IMR-90 (cell line): Measurements from ENCODE around the gene CSRP1. TPM values are rescaled to one million over a fixed set of nuclear protein-coding genes. Genes with fewer than 3 reads are reported as not detected.

Experiments used
- ATAC-seq: fragments of 200-7000 bp; cut with Tn5 transposase; 2 replicates; pipeline ENCODE4 v1.9.1; 2020; ENCODE audit warnings: low read depth, mild to moderate bottlenecking, moderate library complexity
- BruUV-seq: library from RNA; stranded (reverse); fragments of 400-500 nt; replicated peaks from 2 replicates; lab custom pipeline; 2021; lab: Mats Ljungman, UMichigan
- CTCF ChIA-PET: fragments of 300-600 bp; formaldehyde crosslinking; extraction: SDS; loops from one replicate; lab custom pipeline; 2021; ENCODE audit warnings: antibody characterized with exemption; lab: Yijun Ruan, JAX
- POLR2A ChIA-PET: fragments of 300-600 bp; sonication (Branson Sonifier 250); formaldehyde crosslinking; loops from one replicate; lab custom pipeline; 2022; ENCODE audit warnings: antibody characterized with exemption; ENCODE audit not compliant: unreplicated experiment; lab: Charles Lee
- DNase-seq: peaks from one replicate; pipeline ENCODE4 v3.0.0; 2013
- H2AFZ ChIP-seq: replicated peaks from 2 replicates; pipeline ENCODE3; 2013; ENCODE audit warnings: low read length, mild to moderate bottlenecking; ENCODE audit not compliant: poor library complexity
- H2AK5ac ChIP-seq: 2 replicates; pipeline ENCODE4 v1.6.1; 2013; ENCODE audit warnings: low read depth, low read length, inconsistent platforms
- H2AK9ac ChIP-seq: replicated peaks from 2 replicates; pipeline ENCODE3; 2013; ENCODE audit warnings: mild to moderate bottlenecking, low read depth, low read length, moderate library complexity; ENCODE audit not compliant: poor library complexity
- H2BK120ac ChIP-seq: 2 replicates; pipeline ENCODE4 v1.6.1; 2013; ENCODE audit warnings: low read depth, low read length, inconsistent platforms
- H2BK15ac ChIP-seq: 3 replicates; pipeline ENCODE4 v1.6.1; 2013; ENCODE audit warnings: low read depth, low read length, inconsistent platforms
- H2BK20ac ChIP-seq: 2 replicates; pipeline ENCODE4 v1.6.1; 2013; ENCODE audit warnings: low read depth, mild to moderate bottlenecking, inconsistent platforms, low read length, moderate library complexity
- H2BK5ac ChIP-seq: 2 replicates; pipeline ENCODE4 v1.6.1; 2013; ENCODE audit warnings: mild to moderate bottlenecking, low read depth, low read length, inconsistent platforms; ENCODE audit not compliant: poor library complexity, severe bottlenecking
- H3K14ac ChIP-seq: replicated peaks from 2 replicates; pipeline ENCODE4 v1.6.1; 2013; ENCODE audit warnings: low read depth, low read length, inconsistent platforms
- H3K18ac ChIP-seq: 2 replicates; pipeline ENCODE4 v1.6.1; 2013; ENCODE audit warnings: low read depth, low read length, control low read depth
- H3K23ac ChIP-seq: 2 replicates; pipeline ENCODE4 v1.6.1; 2013; ENCODE audit warnings: low read depth, low read length, inconsistent platforms
- H3K27ac ChIP-seq: 2 replicates; pipeline ENCODE4 v1.5.1; 2013; ENCODE audit warnings: mild to moderate bottlenecking, control low read depth, low read length; ENCODE audit not compliant: insufficient read depth
- H3K27me3 ChIP-seq: 2 replicates; pipeline ENCODE4 v1.6.1; 2013; ENCODE audit warnings: low read length; ENCODE audit not compliant: control insufficient read depth, insufficient read depth
- H3K36me3 ChIP-seq: 2 replicates; pipeline ENCODE4 v1.6.1; 2013; ENCODE audit warnings: low read length, mixed read lengths; ENCODE audit not compliant: control insufficient read depth, insufficient read depth
- H3K4ac ChIP-seq: 2 replicates; pipeline ENCODE4 v1.6.1; 2013; ENCODE audit warnings: low read depth, low read length, inconsistent platforms
- H3K4me1 ChIP-seq: 2 replicates; pipeline ENCODE4 v1.6.1; 2013; ENCODE audit warnings: low read length, mixed read lengths; ENCODE audit not compliant: control insufficient read depth, insufficient read depth
- H3K4me2 ChIP-seq: 2 replicates; pipeline ENCODE4 v1.6.1; 2013; ENCODE audit warnings: low read depth, mild to moderate bottlenecking, control low read depth, low read length, moderate library complexity
- H3K4me3 ChIP-seq: 2 replicates; pipeline ENCODE4 v1.5.1; 2013; ENCODE audit warnings: low read depth, mild to moderate bottlenecking, control low read depth, low read length, moderate library complexity; ENCODE audit not compliant: insufficient read depth
- H3K56ac ChIP-seq: 2 replicates; pipeline ENCODE4 v1.6.1; 2013; ENCODE audit warnings: low read length, inconsistent platforms; ENCODE audit not compliant: insufficient read depth; ENCODE audit errors: extremely low read depth
- H3K79me1 ChIP-seq, 2 experiments: 2 replicates each; pipeline ENCODE4 v1.6.1; 2013; ENCODE audit warnings: low read length in 2 of 2, inconsistent platforms in 1 of 2, low read depth in 1 of 2
- H3K9ac ChIP-seq: 2 replicates; pipeline ENCODE4 v1.6.1; 2013; ENCODE audit warnings: low read depth, low read length, control low read depth
- H3K9me1 ChIP-seq: 2 replicates; pipeline ENCODE4 v1.6.1; 2013; ENCODE audit warnings: low read length, inconsistent platforms; ENCODE audit not compliant: insufficient read depth
- H3K9me3 ChIP-seq: 2 replicates; pipeline ENCODE4 v1.6.1; 2013; ENCODE audit warnings: low read length; ENCODE audit not compliant: control insufficient read depth, insufficient read depth
- H4K20me1 ChIP-seq: 2 replicates; pipeline ENCODE4 v1.6.1; 2013; ENCODE audit warnings: low read length, inconsistent platforms; ENCODE audit not compliant: insufficient read depth
- H4K5ac ChIP-seq: 2 replicates; pipeline ENCODE4 v1.6.1; 2013; ENCODE audit warnings: mild to moderate bottlenecking, low read depth, low read length, control low read depth
- H4K8ac ChIP-seq, 2 experiments: 2 replicates each; pipeline ENCODE4 v1.6.1; 2013; ENCODE audit warnings: low read depth in 2 of 2, low read length in 2 of 2, control low read depth in 1 of 2, inconsistent platforms in 1 of 2
- H4K91ac ChIP-seq: 2 replicates; pipeline ENCODE4 v1.6.1; 2013; ENCODE audit warnings: low read depth, low read length, inconsistent platforms; ENCODE audit not compliant: insufficient read depth
- BHLHE40 ChIP-seq: fragments of 150-350 bp; IDR thresholded peaks from 2 replicates; pipeline ENCODE4 v1.6.1; 2016; ENCODE audit warnings: mild to moderate bottlenecking, low read depth, low read length
- CEBPB ChIP-seq: IDR thresholded peaks from 2 replicates; pipeline ENCODE4 v1.6.1; 2012; ENCODE audit warnings: low read depth, low read length, improper control_type of control experiment
- CHD1 ChIP-seq: IDR thresholded peaks from 2 replicates; pipeline ENCODE4 v1.6.1; 2012; ENCODE audit warnings: low read depth, low read length, improper control_type of control experiment
- CTCF ChIP-seq: conservative IDR thresholded peaks from 2 replicates; pipeline ENCODE4 v1.5.1; 2012; ENCODE audit warnings: mild to moderate bottlenecking, low read depth, low read length, improper control_type of control experiment
- ELK1 ChIP-seq: fragments of 150-350 bp; IDR thresholded peaks from 2 replicates; pipeline ENCODE4 v1.6.1; 2016; ENCODE audit warnings: low read depth, mild to moderate bottlenecking, low read length, moderate library complexity, borderline replicate concordance
- FOS ChIP-seq: fragments of 150-350 bp; IDR thresholded peaks from 2 replicates; pipeline ENCODE4 v1.6.1; 2016; ENCODE audit warnings: low read depth, low read length
- MAZ ChIP-seq: IDR thresholded peaks from 2 replicates; pipeline ENCODE4 v1.6.1; 2012; ENCODE audit warnings: low read depth, mild to moderate bottlenecking, low read length, improper control_type of control experiment, moderate library complexity, borderline replicate concordance
- MXI1 ChIP-seq: IDR thresholded peaks from 2 replicates; pipeline ENCODE4 v1.6.1; 2012; ENCODE audit warnings: low read depth, mild to moderate bottlenecking, low read length, moderate library complexity, borderline replicate concordance
- POLR2A ChIP-seq: IDR thresholded peaks from 2 replicates; pipeline ENCODE4 v1.6.1; 2012; ENCODE audit warnings: mild to moderate bottlenecking, low read depth, low read length
- RAD21 ChIP-seq: IDR thresholded peaks from 2 replicates; pipeline ENCODE4 v1.6.1; 2012; ENCODE audit warnings: low read length, improper control_type of control experiment
- RFX5 ChIP-seq: IDR thresholded peaks from 2 replicates; pipeline ENCODE4 v1.8.0; 2012; ENCODE audit warnings: low read depth, mild to moderate bottlenecking, low read length, moderate library complexity
- SMC3 ChIP-seq: fragments of 150-350 bp; IDR thresholded peaks from 2 replicates; pipeline ENCODE4 v1.6.1; 2016; ENCODE audit warnings: low read depth, mild to moderate bottlenecking, antibody characterized with exemption, low read length, moderate library complexity
- WGBS, 2 experiments: methylation state at CpG; one replicate each; pipeline versions ENCODE4 v1.1.5 to v1.1.7; 2013; ENCODE audit warnings: missing lambda C conversion rate in 2 of 2; ENCODE audit not compliant: insufficient read length in 1 of 2; ENCODE audit errors: extremely low coverage in 2 of 2; 5-methylcytosine and 5-hydroxymethylcytosine counted together
- dilution Hi-C: fragments of 300-500 bp; cut with HindIII; formaldehyde crosslinking; loops from one replicate; pipeline ENCODE4 v1.14.3; 2018; ENCODE audit warnings: low sequenced_read_pairs; ENCODE audit not compliant: unreplicated experiment
- in situ Hi-C: fragments of 300-500 bp; cut with MboI; formaldehyde crosslinking; loops from 3 replicates; pipeline ENCODE4 v1.14.3; 2019; ENCODE audit warnings: low sequenced_read_pairs, inconsistent platforms, mixed read lengths
- intact Hi-C: fragments of 100-400 bp; cut with micrococcal nuclease; formaldehyde crosslinking; loops from 2 replicates; pipeline ENCODE4 v1.10.0; 2022
- polyA plus RNA-seq, 3 experiments: library from polyadenylated mRNA; depleted of rRNA; stranded (reverse); fragments of >200 nt; gene quantifications; 2 replicates each; pipeline ENCODE4 v1.2.3, GENCODE V29; 2012; ENCODE audit warnings: low replicate concordance in 1 of 3
- total RNA-seq: library from RNA; depleted of rRNA; stranded (reverse); fragments of >200 nt; gene quantifications from 2 replicates; pipeline ENCODE4 v1.2.3, GENCODE V29; 2012

The CSRP1 gene
- total and polyA plus RNA-seq, 2 of the 4 experiments (the other 2 are of a cell fraction) = 1,037 to 1,498 TPM

GRCh38 chr1:201465698-201466290 is 41.1 kb downstream of the CSRP1 start:
- Histone ChIP-seq H3K4me2 (peak overlapping the region; percentile 95), H2BK15ac (no peak overlapping the region), H4K20me1 (peaks cover 53% of the 10 kb centered on the region), H3K4me1 (peaks cover 25% of the 10 kb centered on the region), H2AFZ (no peak overlapping the region), H3K9me3 (no peaks in the 10 kb centered on the region), H4K5ac (no peak overlapping the region), H4K8ac (peak overlapping the region in 1 of 2 experiments; percentile 27; a peak in 1 of 4 replicates), H2AK5ac (peak overlapping the region; percentile 74; the same call in 1 of the 2 replicates), H3K56ac (no peak overlapping the region), H3K79me1 (peaks cover 13 to 60% of the 10 kb centered on the region in 2 experiments; a peak in 2 of 4 replicates), H3K4ac (0 out of 2 replicates have a peak overlapping the region, but pooled peaks have one; percentile 26), H3K9me1 (peaks cover 29% of the 10 kb centered on the region), H3K14ac (peak overlapping the region; percentile 70), H3K23ac (peak overlapping the region; percentile 33), H3K9ac (peak overlapping the region; percentile 64), H3K27ac (peak overlapping the region; percentile 12), H2BK20ac (peak overlapping the region; percentile 26; the same call in 1 of the 2 replicates), H3K36me3 (peaks cover 24% of the 10 kb centered on the region), H3K18ac (no peak overlapping the region), H2BK120ac (0 out of 2 replicates have a peak overlapping the region, but pooled peaks have one; percentile 30), H2BK5ac (no peak overlapping the region), H3K27me3 (no peaks in the 10 kb centered on the region), H4K91ac (no peak overlapping the region), H2AK9ac (no peak overlapping the region), H3K4me3 (peak overlapping the region; percentile 89)
- DNase-seq (no peak), ATAC-seq (no peak)
- CTCF ChIA-PET = no interaction called here
- no TSS peak for BruUV-seq
- dilution Hi-C loops = no loop called here
- 100% methylated on average over 3 of the region's 9 CpGs; no CpG with 5 or more reads in 1 of the 2 experiments for WGBS, 2 experiments
- intact Hi-C loops = loop anchor here (5.0 kb wide), 1 partner anchor 42 kb away; the partner anchor contains the start of gene CSRP1
- POLR2A ChIA-PET = no interaction called here
- in situ Hi-C loops = no loop called here
- TF ChIP-seq FOS (no peak), CEBPB (no peak), RFX5 (no peak), CTCF (no peak), CHD1 (no peak), ELK1 (no peak), MAZ (no peak), SMC3 (no peak), BHLHE40 (no peak), RAD21 (no peak), MXI1 (no peak), POLR2A (no peak)
